HepG2 (cell line): ENCODE results near the gene NAPEPLD. TPM values are rescaled to one million over a fixed set of nuclear protein-coding genes. Genes with fewer than 3 reads are reported as not detected.

ENCODE experiments used
- CBX5 ChIP-seq: sonication (generic); formaldehyde crosslinking; IDR thresholded peaks from 2 replicates; pipeline ENCODE4 v1.4.0; 2020; ENCODE audit warnings: missing genetic modification reagents, borderline replicate concordance
- DPF2 ChIP-seq: sonication (generic); formaldehyde crosslinking; IDR thresholded peaks from 2 replicates; pipeline ENCODE4 v1.4.0; 2020; ENCODE audit warnings: mild to moderate bottlenecking, low read depth, missing genetic modification reagents, borderline replicate concordance
- ELF1 ChIP-seq: sonication (generic); formaldehyde crosslinking; IDR thresholded peaks from 2 replicates; pipeline ENCODE4 v1.4.0; 2020; ENCODE audit warnings: missing genetic modification reagents
- HBP1 ChIP-seq: IDR thresholded peaks from 2 replicates; pipeline ENCODE4 v1.6.1; 2016; ENCODE audit warnings: low read depth, control low read depth
- KAT2B ChIP-seq: fragments of 150-350 bp; IDR thresholded peaks from 2 replicates; pipeline ENCODE4 v1.6.1; 2014; ENCODE audit warnings: low read depth, low read length, borderline replicate concordance
- MAFG ChIP-seq: sonication (generic); formaldehyde crosslinking; IDR thresholded peaks from 2 replicates; pipeline ENCODE4 v1.5.1; 2020; ENCODE audit warnings: mild to moderate bottlenecking, missing genetic modification reagents
- MED13 ChIP-seq: sonication (generic); formaldehyde crosslinking; IDR thresholded peaks from 2 replicates; pipeline ENCODE4 v1.5.0; 2020; ENCODE audit warnings: missing genetic modification reagents
- MEF2D ChIP-seq: sonication (generic); formaldehyde crosslinking; IDR thresholded peaks from 2 replicates; pipeline ENCODE4 v1.5.1; 2020; ENCODE audit warnings: mild to moderate bottlenecking, missing genetic modification reagents
- MIER3 ChIP-seq: IDR thresholded peaks from 2 replicates; pipeline ENCODE4 v1.6.1; 2016; ENCODE audit warnings: missing compliant biosample characterization, borderline replicate concordance
- NFIB ChIP-seq: sonication (generic); formaldehyde crosslinking; IDR thresholded peaks from 2 replicates; pipeline ENCODE4 v1.9.0; 2021; ENCODE audit warnings: missing genetic modification reagents, mild to moderate bottlenecking, borderline replicate concordance
- TEF ChIP-seq: sonication (generic); formaldehyde crosslinking; IDR thresholded peaks from 2 replicates; pipeline ENCODE4 v1.5.0; 2020; ENCODE audit warnings: missing genetic modification reagents
- THAP8 ChIP-seq: sonication (generic); formaldehyde crosslinking; IDR thresholded peaks from 2 replicates; pipeline ENCODE4 v1.5.1; 2020; ENCODE audit warnings: missing genetic modification reagents, mild to moderate bottlenecking, borderline replicate concordance
- ZFY ChIP-seq: sonication (generic); formaldehyde crosslinking; IDR thresholded peaks from 2 replicates; pipeline ENCODE4 v1.4.0; 2020; ENCODE audit warnings: missing genetic modification reagents
- ZNF317 ChIP-seq: sonication (generic); formaldehyde crosslinking; IDR thresholded peaks from 2 replicates; pipeline ENCODE4 v1.5.0; 2020; ENCODE audit warnings: mild to moderate bottlenecking, missing genetic modification reagents
- ZNF460 ChIP-seq: sonication (generic); formaldehyde crosslinking; IDR thresholded peaks from 2 replicates; pipeline ENCODE4 v1.5.1; 2020; ENCODE audit warnings: missing genetic modification reagents, mild to moderate bottlenecking, borderline replicate concordance
- ZNF530 ChIP-seq: sonication (generic); formaldehyde crosslinking; IDR thresholded peaks from 2 replicates; pipeline ENCODE4 v1.5.0; 2020; ENCODE audit warnings: low read depth, mild to moderate bottlenecking, missing genetic modification reagents
- ZNF558 ChIP-seq: sonication (generic); formaldehyde crosslinking; IDR thresholded peaks from 2 replicates; pipeline ENCODE4 v1.9.0; 2022; ENCODE audit warnings: mild to moderate bottlenecking, missing genetic modification reagents, borderline replicate concordance
- ZNF572 ChIP-seq: sonication (generic); formaldehyde crosslinking; IDR thresholded peaks from 2 replicates; pipeline ENCODE4 v1.5.1; 2020; ENCODE audit warnings: mild to moderate bottlenecking, missing genetic modification reagents
- ZNF678 ChIP-seq: sonication (generic); formaldehyde crosslinking; IDR thresholded peaks from 2 replicates; pipeline ENCODE4 v1.4.0; 2020; ENCODE audit warnings: mild to moderate bottlenecking, missing genetic modification reagents
- polyA plus RNA-seq, 8 experiments: library from polyadenylated mRNA; depleted of rRNA in 3 of 8; stranded (reverse) in 7 of 8; unstranded in 1 of 8; fragments of >200 nt; fragmentation: Illumina TruSeq in 4 of 8; extraction: Trizol in 4 of 8; gene quantifications; 2 replicates each; pipeline versions ENCODE4 v1.2.1 to v1.2.3, GENCODE V29; 2011 to 2016; ENCODE audit warnings: low read depth in 4 of 8, missing spikeins in 1 of 8, mixed read lengths in 1 of 8; ENCODE audit not compliant: insufficient read depth in 1 of 8
- total RNA-seq, 5 experiments: library from RNA; depleted of rRNA; stranded (reverse); fragments of >200 nt; fragmentation: Illumina TruSeq; extraction: Trizol; gene quantifications; 2 replicates each; pipeline ENCODE4 v1.2.3, GENCODE V29; 2016; ENCODE audit warnings: low read depth in 1 of 5
- TF ChIP-seq, protein P1 (sequence below): IDR thresholded peaks from 2 replicates; pipeline ENCODE4 v1.6.1; 2016; ENCODE audit warnings: low read depth
- TF ChIP-seq, protein P2 (sequence below): sonication (generic); formaldehyde crosslinking; IDR thresholded peaks from 2 replicates; pipeline ENCODE4 v1.4.0; 2020; ENCODE audit warnings: missing genetic modification reagents
- TF ChIP-seq, protein P3 (sequence below): IDR thresholded peaks from 2 replicates; pipeline ENCODE4 v1.6.1; 2016
- TF ChIP-seq, protein P4 (sequence below): sonication (generic); formaldehyde crosslinking; IDR thresholded peaks from 2 replicates; pipeline ENCODE4 v1.8.1; 2023; ENCODE audit warnings: mild to moderate bottlenecking, moderate library complexity, missing genetic modification reagents

The NAPEPLD gene
- total and polyA plus RNA-seq, 2 of the 13 experiments (the other 11 are each of a cell fraction or from before 2014, with no cell fraction given), result 3.4 to 5.6 TPM

DNA sequence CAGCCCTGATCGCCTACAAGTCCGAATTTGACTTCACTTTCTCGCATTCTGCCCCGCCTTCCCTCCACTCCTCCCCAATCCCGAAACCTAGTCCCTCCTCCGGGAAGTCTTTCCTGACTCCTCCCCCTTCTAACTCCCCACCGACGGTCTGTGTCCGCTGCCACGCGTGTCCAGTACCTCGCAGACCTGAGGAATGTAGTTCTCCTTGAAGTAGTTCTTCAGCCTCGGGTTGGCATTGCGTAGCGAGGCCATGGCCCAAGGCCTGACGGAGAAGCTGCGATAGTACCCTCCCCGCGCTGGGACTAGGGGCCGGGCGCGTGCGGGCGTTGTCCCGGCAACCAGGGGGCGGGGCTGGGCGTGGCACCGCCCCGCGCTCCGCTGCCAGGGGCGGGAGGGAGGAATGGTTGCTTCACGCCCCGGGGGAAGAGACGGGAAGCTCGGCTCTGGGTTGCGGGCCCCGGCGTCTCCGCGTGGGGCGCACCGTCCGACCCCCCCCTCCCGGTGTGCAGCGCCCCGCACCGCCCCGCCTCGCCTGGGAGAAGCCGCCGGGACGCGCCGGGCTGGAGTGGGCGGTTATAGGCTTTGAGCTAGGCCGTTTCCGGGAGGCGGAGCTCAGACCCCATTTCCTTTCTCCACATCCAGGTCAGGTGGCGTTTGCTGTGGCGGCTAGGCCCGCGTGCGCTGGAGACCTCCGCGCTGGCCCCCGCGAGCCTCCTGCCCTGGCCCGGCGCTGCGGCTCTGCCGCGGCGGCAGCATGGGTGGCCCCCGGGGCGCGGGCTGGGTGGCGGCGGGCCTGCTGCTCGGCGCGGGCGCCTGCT, 74.2 kb downstream of the NAPEPLD start, which contains the start of the genes ARMC10 and FBXL13 (continued):
- TF ChIP-seq, protein P1, sequence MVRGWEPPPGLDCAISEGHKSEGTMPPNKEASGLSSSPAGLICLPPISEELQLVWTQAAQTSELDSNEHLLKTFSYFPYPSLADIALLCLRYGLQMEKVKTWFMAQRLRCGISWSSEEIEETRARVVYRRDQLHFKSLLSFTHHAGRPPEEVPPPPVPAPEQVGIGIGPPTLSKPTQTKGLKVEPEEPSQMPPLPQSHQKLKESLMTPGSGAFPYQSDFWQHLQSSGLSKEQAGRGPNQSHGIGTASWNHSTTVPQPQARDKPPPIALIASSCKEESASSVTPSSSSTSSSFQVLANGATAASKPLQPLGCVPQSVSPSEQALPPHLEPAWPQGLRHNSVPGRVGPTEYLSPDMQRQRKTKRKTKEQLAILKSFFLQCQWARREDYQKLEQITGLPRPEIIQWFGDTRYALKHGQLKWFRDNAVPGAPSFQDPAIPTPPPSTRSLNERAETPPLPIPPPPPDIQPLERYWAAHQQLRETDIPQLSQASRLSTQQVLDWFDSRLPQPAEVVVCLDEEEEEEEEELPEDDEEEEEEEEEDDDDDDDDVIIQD, result no peak
- peak; percentile 57 for TF ChIP-seq MED13 (CRISPR knock-in tag)
- TF ChIP-seq ZNF678 (CRISPR knock-in tag), result no peak
- TF ChIP-seq ZNF572 (CRISPR knock-in tag), result 0 out of 2 replicates have a peak, but pooled peaks have one; percentile 53
- TF ChIP-seq, protein P2, sequence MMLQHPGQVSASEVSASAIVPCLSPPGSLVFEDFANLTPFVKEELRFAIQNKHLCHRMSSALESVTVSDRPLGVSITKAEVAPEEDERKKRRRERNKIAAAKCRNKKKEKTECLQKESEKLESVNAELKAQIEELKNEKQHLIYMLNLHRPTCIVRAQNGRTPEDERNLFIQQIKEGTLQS (CRISPR knock-in tag), result no peak
- TF ChIP-seq, protein P3, sequence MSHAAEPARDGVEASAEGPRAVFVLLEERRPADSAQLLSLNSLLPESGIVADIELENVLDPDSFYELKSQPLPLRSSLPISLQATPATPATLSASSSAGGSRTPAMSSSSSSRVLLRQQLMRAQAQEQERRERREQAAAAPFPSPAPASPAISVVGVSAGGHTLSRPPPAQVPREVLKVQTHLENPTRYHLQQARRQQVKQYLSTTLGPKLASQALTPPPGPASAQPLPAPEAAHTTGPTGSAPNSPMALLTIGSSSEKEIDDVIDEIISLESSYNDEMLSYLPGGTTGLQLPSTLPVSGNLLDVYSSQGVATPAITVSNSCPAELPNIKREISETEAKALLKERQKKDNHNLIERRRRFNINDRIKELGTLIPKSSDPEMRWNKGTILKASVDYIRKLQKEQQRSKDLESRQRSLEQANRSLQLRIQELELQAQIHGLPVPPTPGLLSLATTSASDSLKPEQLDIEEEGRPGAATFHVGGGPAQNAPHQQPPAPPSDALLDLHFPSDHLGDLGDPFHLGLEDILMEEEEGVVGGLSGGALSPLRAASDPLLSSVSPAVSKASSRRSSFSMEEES, result no peak
- no peak for TF ChIP-seq TEF
- no peak for TF ChIP-seq MAFG (CRISPR knock-in tag)
- peak; percentile 84 for TF ChIP-seq ZFY (CRISPR knock-in tag)
- TF ChIP-seq ZNF317 (CRISPR knock-in tag), result no peak
- TF ChIP-seq MIER3 (CRISPR knock-in tag), result peak; percentile 37; the same call in 1 of the 2 replicates
- TF ChIP-seq, protein P4, sequence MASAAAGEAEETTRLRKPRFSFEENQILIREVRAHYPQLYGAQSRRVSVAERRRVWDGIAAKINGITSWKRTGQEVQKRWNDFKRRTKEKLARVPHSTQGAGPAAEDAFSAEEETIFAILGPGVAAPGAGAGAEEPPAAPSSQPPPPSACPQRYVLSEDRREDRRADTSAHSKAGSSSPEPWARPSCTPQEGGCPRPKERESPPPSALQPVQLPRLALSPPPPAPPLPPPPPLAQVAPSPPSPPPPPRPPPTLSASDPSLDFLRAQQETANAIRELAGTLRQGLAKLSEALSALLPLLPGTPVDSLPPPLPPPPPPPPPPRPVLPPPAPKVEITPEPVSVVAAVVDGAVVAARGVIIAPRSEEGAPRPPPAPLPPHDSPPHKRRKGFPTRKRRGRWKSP, result no peak; the same call in 1 of the 2 replicates
- TF ChIP-seq ZNF460 (CRISPR knock-in tag), result no peak
- TF ChIP-seq HBP1 (CRISPR knock-in tag), result peak; percentile 72
- no peak for TF ChIP-seq ZNF558 (CRISPR knock-in tag)
- no peak for TF ChIP-seq MEF2D
- TF ChIP-seq ZNF530, result no peak
- TF ChIP-seq THAP8 (CRISPR knock-in tag), result no peak
- no peak for TF ChIP-seq NFIB
- TF ChIP-seq ELF1 (CRISPR knock-in tag), result peak; percentile 51
- no peak for TF ChIP-seq KAT2B
- TF ChIP-seq DPF2 (CRISPR knock-in tag), result no peak
- 0 out of 2 replicates have a peak, but pooled peaks have one; percentile 18 for TF ChIP-seq CBX5
